ENCODE measurements around the gene PLEKHM3. TPM values are rescaled to one million over a fixed set of nuclear protein-coding genes. Genes with fewer than 3 reads are reported as not detected.

The PLEKHM3 gene
- total and polyA plus RNA-seq, 2 of the 13 experiments (the other 11 are each of a cell fraction or from before 2014, with no cell fraction given) = 4.5 to 4.7 TPM

GRCh38 chr2:208025037-208025813 lies at the start of gene PLEKHM3 (continued):
- peak; percentile 78 for TF ChIP-seq RERE (CRISPR knock-in tag; IDR thresholded peaks at IDR 0.05; ENCODE audit: low read depth)
- peak; percentile 80 for TF ChIP-seq ZBTB49 (CRISPR knock-in tag; IDR thresholded peaks at IDR 0.05; ENCODE audit: borderline replicate concordance)
- peak; percentile 95 for TF ChIP-seq RXRB (CRISPR knock-in tag; IDR thresholded peaks at IDR 0.05; ENCODE audit: borderline replicate concordance)
- TF ChIP-seq ATF2 (CRISPR knock-in tag; IDR thresholded peaks at IDR 0.05) = peak; percentile 95
- TF ChIP-seq BHLHE40 (IDR thresholded peaks at IDR 0.05; ENCODE audit: low read length) = peak; percentile 53; the same call in 1 of the 2 replicates
- TF ChIP-seq PHF21A (CRISPR knock-in tag; IDR thresholded peaks at IDR 0.05) = peak; percentile 99
- TF ChIP-seq TOE1 (CRISPR knock-in tag; IDR thresholded peaks at IDR 0.05) = peak; percentile 97
- TF ChIP-seq MAFF (IDR thresholded peaks at IDR 0.05; ENCODE audit: low read depth, low read length) = no peak
- TF ChIP-seq FOXM1 (CRISPR knock-in tag; IDR thresholded peaks at IDR 0.05) = no peak
- TF ChIP-seq ZBTB7B (CRISPR knock-in tag; IDR thresholded peaks at IDR 0.05) = peak; percentile 94
- TF ChIP-seq SP2 (CRISPR knock-in tag; IDR thresholded peaks at IDR 0.05) = peak; percentile 61; the same call in 1 of the 2 replicates
- TF ChIP-seq ZNF652 (CRISPR knock-in tag; IDR thresholded peaks at IDR 0.05; ENCODE audit: borderline replicate concordance, low read depth) = peak; percentile 75; the same call in 1 of the 2 replicates
- TF ChIP-seq ZNF264 (CRISPR knock-in tag; IDR thresholded peaks at IDR 0.05) = peak; percentile 97
- no peak for TF ChIP-seq CEBPZ (IDR thresholded peaks at IDR 0.05; ENCODE audit: low read length)
- TF ChIP-seq KLF6 (CRISPR knock-in tag; IDR thresholded peaks at IDR 0.05) = peak; percentile 96; the same call in 1 of the 2 replicates

Measured in HepG2 (cell line).